Activated naive CD8-positive, alpha-beta T cell treated with anti-CD3 and anti-CD28 coated beads for 36 hours (primary cell): Measurements from ENCODE around the gene PRKAG2. TPM values are rescaled to one million over a fixed set of nuclear protein-coding genes. Genes with fewer than 3 reads are reported as not detected.

ENCODE experiments used
- DNase-seq: peaks from one replicate; pipeline ENCODE4 v3.0.0; 2021
- H3K27ac Mint-ChIP-seq: one replicate; pipeline ENCODE4 v1.8.0; 2022; ENCODE audit warnings: mild to moderate bottlenecking, moderate library complexity, mixed read lengths
- H3K27me3 Mint-ChIP-seq: one replicate; pipeline ENCODE4 v1.8.0; 2022; ENCODE audit warnings: mild to moderate bottlenecking, mixed read lengths
- H3K36me3 Mint-ChIP-seq: one replicate; pipeline ENCODE4 v1.8.0; 2021; ENCODE audit warnings: mild to moderate bottlenecking, mixed read lengths
- H3K4me1 Mint-ChIP-seq: one replicate; pipeline ENCODE4 v1.8.0; 2021; ENCODE audit warnings: mixed read lengths
- H3K4me3 Mint-ChIP-seq: one replicate; pipeline ENCODE4 v1.8.0; 2022; ENCODE audit warnings: mild to moderate bottlenecking, moderate library complexity, mixed read lengths
- H3K9me3 Mint-ChIP-seq: one replicate; pipeline ENCODE4 v1.8.0; 2022; ENCODE audit warnings: mixed read lengths
- total RNA-seq, 2 experiments: library from RNA; stranded (reverse); gene quantifications; one replicate each; pipeline ENCODE4 v1.2.3, GENCODE V29; 2021

PRKAG2 gene
- total RNA-seq, 2 experiments from 2014 or later, result 18.7 to 19.4 TPM

GRCh38 chr7:151895008-151895630 lies 18.2 kb upstream of the PRKAG2 start:
- H3K27me3 Mint-ChIP-seq, result peaks cover 18% of the 10 kb centered on the region
- no peak overlapping the region for H3K27ac Mint-ChIP-seq
- H3K9me3 Mint-ChIP-seq, result no peaks in the 10 kb centered on the region
- no peak for DNase-seq
- H3K4me3 Mint-ChIP-seq, result no peak overlapping the region
- no peaks in the 10 kb centered on the region for H3K4me1 Mint-ChIP-seq
- H3K36me3 Mint-ChIP-seq, result no peaks in the 10 kb centered on the region

GRCh38 chr7:151894111-151895007 lies 17.4 kb upstream of the PRKAG2 start:
- H3K27me3 Mint-ChIP-seq, result peaks cover 11% of the 10 kb centered on the region
- no peak overlapping the region for H3K27ac Mint-ChIP-seq
- H3K4me3 Mint-ChIP-seq, result no peak overlapping the region
- H3K4me1 Mint-ChIP-seq, result no peaks in the 10 kb centered on the region
- no peaks in the 10 kb centered on the region for H3K36me3 Mint-ChIP-seq
- DNase-seq, result no peak
- no peaks in the 10 kb centered on the region for H3K9me3 Mint-ChIP-seq

GRCh38 chr7:151893405-151893923 lies 16.5 kb upstream of the PRKAG2 start:
- no peaks in the 10 kb centered on the region for H3K9me3 Mint-ChIP-seq
- no peaks in the 10 kb centered on the region for H3K4me1 Mint-ChIP-seq
- no peak overlapping the region for H3K27ac Mint-ChIP-seq
- DNase-seq, result no peak
- no peaks in the 10 kb centered on the region for H3K36me3 Mint-ChIP-seq
- peaks cover 7% of the 10 kb centered on the region for H3K27me3 Mint-ChIP-seq
- H3K4me3 Mint-ChIP-seq, result no peak overlapping the region

- no peaks in the 10 kb centered on the region for H3K9me3 Mint-ChIP-seq
- no peaks in the 10 kb centered on the region for H3K4me1 Mint-ChIP-seq
- no peaks in the 10 kb centered on the region for H3K36me3 Mint-ChIP-seq
- peaks cover 4% of the 10 kb centered on the region for H3K27me3 Mint-ChIP-seq
- H3K4me3 Mint-ChIP-seq, result no peak overlapping the region
- no peak overlapping the region for H3K27ac Mint-ChIP-seq
- DNase-seq, result no peak
These were observed 14.8 kb upstream of the PRKAG2 start for GRCh38 chr7:151891753-151892152.

- Mint-ChIP-seq H3K9me3 (no peaks in the 10 kb centered on the region), H3K27me3 (peaks cover 5% of the 10 kb centered on the region), H3K4me1 (no peaks in the 10 kb centered on the region), H3K36me3 (no peaks in the 10 kb centered on the region), H3K4me3 (no peak overlapping the region), H3K27ac (no peak overlapping the region)
- no peak for DNase-seq
These were observed 14.3 kb upstream of the PRKAG2 start for GRCh38 chr7:151891182-151891581.

GRCh38 chr7:151890355-151891004 lies 13.6 kb upstream of the PRKAG2 start:
- DNase-seq, result no peak
- H3K9me3 Mint-ChIP-seq, result no peaks in the 10 kb centered on the region
- H3K4me1 Mint-ChIP-seq, result no peaks in the 10 kb centered on the region
- no peak overlapping the region for H3K27ac Mint-ChIP-seq
- no peaks in the 10 kb centered on the region for H3K36me3 Mint-ChIP-seq
- H3K27me3 Mint-ChIP-seq, result peaks cover 8% of the 10 kb centered on the region
- no peak overlapping the region for H3K4me3 Mint-ChIP-seq

- Mint-ChIP-seq H3K9me3 (no peaks in the 10 kb centered on the region), H3K4me3 (no peak overlapping the region), H3K27ac (no peak overlapping the region), H3K36me3 (no peaks in the 10 kb centered on the region), H3K27me3 (peaks cover 8% of the 10 kb centered on the region), H3K4me1 (no peaks in the 10 kb centered on the region)
- no peak for DNase-seq
These were observed 12.8 kb upstream of the PRKAG2 start for GRCh38 chr7:151889406-151890354.

GRCh38 chr7:151888079-151889067 lies 11.5 kb upstream of the PRKAG2 start:
- Mint-ChIP-seq H3K4me3 (no peak overlapping the region), H3K4me1 (no peaks in the 10 kb centered on the region), H3K36me3 (no peaks in the 10 kb centered on the region), H3K9me3 (no peaks in the 10 kb centered on the region), H3K27ac (no peak overlapping the region), H3K27me3 (peaks cover 8% of the 10 kb centered on the region)
- no peak for DNase-seq

GRCh38 chr7:151886783-151887182 lies 9.9 kb upstream of the PRKAG2 start:
- Mint-ChIP-seq H3K27ac (no peak overlapping the region), H3K4me1 (no peaks in the 10 kb centered on the region), H3K9me3 (no peaks in the 10 kb centered on the region), H3K4me3 (no peak overlapping the region), H3K27me3 (peaks cover 8% of the 10 kb centered on the region), H3K36me3 (no peaks in the 10 kb centered on the region)
- no peak for DNase-seq

GRCh38 chr7:151885202-151885580 lies 8.3 kb upstream of the PRKAG2 start:
- Mint-ChIP-seq H3K27me3 (peaks cover 4% of the 10 kb centered on the region), H3K4me3 (no peak overlapping the region), H3K27ac (no peak overlapping the region), H3K4me1 (no peaks in the 10 kb centered on the region), H3K9me3 (no peaks in the 10 kb centered on the region), H3K36me3 (no peaks in the 10 kb centered on the region)
- no peak for DNase-seq

GRCh38 chr7:151884312-151885201 lies 7.6 kb upstream of the PRKAG2 start:
- Mint-ChIP-seq H3K36me3 (no peaks in the 10 kb centered on the region), H3K27ac (no peak overlapping the region), H3K9me3 (no peaks in the 10 kb centered on the region), H3K4me3 (no peak overlapping the region), H3K27me3 (peaks cover 4% of the 10 kb centered on the region), H3K4me1 (no peaks in the 10 kb centered on the region)
- no peak for DNase-seq

GRCh38 chr7:151883857-151884256 lies 6.9 kb upstream of the PRKAG2 start:
- Mint-ChIP-seq H3K27me3 (peaks cover 4% of the 10 kb centered on the region), H3K36me3 (no peaks in the 10 kb centered on the region), H3K9me3 (no peaks in the 10 kb centered on the region), H3K4me1 (no peaks in the 10 kb centered on the region), H3K4me3 (no peak overlapping the region), H3K27ac (no peak overlapping the region)
- DNase-seq, result no peak

GRCh38 chr7:151882734-151883133 lies 5.8 kb upstream of the PRKAG2 start:
- Mint-ChIP-seq H3K4me1 (no peaks in the 10 kb centered on the region), H3K4me3 (no peak overlapping the region)

More at GRCh38 chr7:151882734-151883133, 5.8 kb upstream of the PRKAG2 start:
- DNase-seq, result no peak
- H3K27me3 Mint-ChIP-seq, result peaks cover 4% of the 10 kb centered on the region
- H3K9me3 Mint-ChIP-seq, result no peaks in the 10 kb centered on the region
- H3K36me3 Mint-ChIP-seq, result no peaks in the 10 kb centered on the region
- no peak overlapping the region for H3K27ac Mint-ChIP-seq
